GM10847 (cell line): Measurements from ENCODE around the gene OBP2A.

Source experiments
- POLR2A ChIP-seq: IDR thresholded peaks from 2 replicates; pipeline ENCODE4 v1.6.1; 2011; ENCODE audit not compliant: insufficient read length; ENCODE audit errors: extremely low read depth

Gene OBP2A

GRCh38 chr9:135506327-135507103 is 39.4 kb upstream of the OBP2A start:
- no peak for TF ChIP-seq POLR2A

GRCh38 chr9:135507104-135508035 is 38.6 kb upstream of the OBP2A start:
- TF ChIP-seq POLR2A = no peak

- no peak for TF ChIP-seq POLR2A
Observed at GRCh38 chr9:135508211-135508820, 37.6 kb upstream of the OBP2A start.

- TF ChIP-seq POLR2A = no peak
Observed at GRCh38 chr9:135509458-135509857, 36.5 kb upstream of the OBP2A start.

GRCh38 chr9:135512241-135512603 is 33.7 kb upstream of the OBP2A start:
- TF ChIP-seq POLR2A = no peak

- TF ChIP-seq POLR2A = no peak
Observed at GRCh38 chr9:135512904-135513303, 33.0 kb upstream of the OBP2A start.

GRCh38 chr9:135513351-135513846 is 32.5 kb upstream of the OBP2A start:
- TF ChIP-seq POLR2A = no peak

- TF ChIP-seq POLR2A = no peak
Observed at GRCh38 chr9:135514342-135515082, 31.4 kb upstream of the OBP2A start.

- TF ChIP-seq POLR2A = no peak
Observed at GRCh38 chr9:135515083-135515951, 30.6 kb upstream of the OBP2A start.

GRCh38 chr9:135516132-135516860 is 29.6 kb upstream of the OBP2A start:
- no peak for TF ChIP-seq POLR2A

- TF ChIP-seq POLR2A = no peak
Observed at GRCh38 chr9:135517407-135517822, 28.5 kb upstream of the OBP2A start.

GRCh38 chr9:135519179-135519971 is 26.6 kb upstream of the OBP2A start:
- no peak for TF ChIP-seq POLR2A

- no peak for TF ChIP-seq POLR2A
Observed at GRCh38 chr9:135520916-135521607, 24.9 kb upstream of the OBP2A start, which contains the start of gene LCN1. TSS of gene LCN1 (plus strand) at chr9:135521440. CDS start at chr9:135521498, 58 bp downstream.
